Prostate gland (tissue), 2 donors: Measurements from ENCODE around the gene PCDHGB6.

Source experiments
- CTCF ChIP-seq, 4 experiments: fragments of 200-600 bp in 2 of 4; fragments of 450-650 bp in 2 of 4; sonication (generic) in 2 of 4; IDR thresholded peaks; 1 replicate in 3 of 4; 2 replicates in 1 of 4; pipeline ENCODE4 v1.5.1; 2016 to 2019; ENCODE audit warnings: antibody characterized with exemption in 4 of 4, mild to moderate bottlenecking in 2 of 4, moderate library complexity in 2 of 4
- POLR2A ChIP-seq: fragments of 450-650 bp; IDR thresholded peaks from one replicate; pipeline ENCODE4 v1.6.1; 2016; ENCODE audit warnings: antibody characterized with exemption, mild to moderate bottlenecking
- POLR2AphosphoS5 ChIP-seq: sonication (generic); formaldehyde crosslinking; IDR thresholded peaks from one replicate; pipeline ENCODE4 v1.6.1; 2017; ENCODE audit warnings: antibody characterized with exemption

GRCh38 chr5:141431286-141431685 lies 23.5 kb downstream of the PCDHGB6 start:
- TF ChIP-seq CTCF (IDR thresholded peaks at IDR 0.05): no peak
- TF ChIP-seq POLR2A: no peak
- no peak for TF ChIP-seq POLR2AphosphoS5
